Measurements from ENCODE around the gene SCYL1. TPM values are rescaled to one million over a fixed set of nuclear protein-coding genes. Genes with fewer than 3 reads are reported as not detected.

Gene SCYL1
- total RNA-seq, 2 donors from 2014 or later: 62.9 to 67.4 TPM

GRCh38 chr11:65559535-65559934 lies 34.7 kb downstream of the SCYL1 start:
- Mint-ChIP-seq H3K27ac (no peak overlapping the region), H3K4me3 (peak overlapping the region; percentile 59), H3K36me3 (ENCODE audit: low read depth) (no peaks in the 10 kb centered on the region), H3K27me3 (ENCODE audit: insufficient read depth) (peaks cover 51% of the 10 kb centered on the region), H3K4me1 (peaks cover 16% of the 10 kb centered on the region), H3K9me3 (no peaks in the 10 kb centered on the region)
- Histone ChIP-seq H3K36me3 (ENCODE audit: control insufficient read depth, insufficient read depth, low read length) (no peaks in the 10 kb centered on the region), H3K27ac (ENCODE audit: low read depth, low read length) (no peak overlapping the region), H3K4me1 (ENCODE audit: control insufficient read depth, insufficient read depth, low read length) (peaks cover 14% of the 10 kb centered on the region), H3K9ac (ENCODE audit: extremely low read depth, low read length, poor library complexity, severe bottlenecking) (no peak overlapping the region), H3K27me3 (ENCODE audit: control insufficient read depth, insufficient read depth, low read length, poor library complexity, severe bottlenecking) (peaks cover 9% of the 10 kb centered on the region), H3K4me3 (ENCODE audit: low read length) (no peak overlapping the region), H3K9me3 (ENCODE audit: control insufficient read depth, low read length) (no peaks in the 10 kb centered on the region)
- TF ChIP-seq CTCF (conservative IDR thresholded peaks at IDR 0.05): no peak
- 79 to 84% methylated on average over 4 to 5 of the region's 5 CpGs for WGBS, 2 experiments (ENCODE audit: insufficient coverage in 1 of 2, insufficient read length in 1 of 2)
- no peak for DNase-seq

- WGBS, 2 experiments (ENCODE audit: insufficient coverage in 1 of 2, insufficient read length in 1 of 2): 63 to 73% methylated on average over 2 to 5 of the region's 5 CpGs
- Mint-ChIP-seq H3K9me3 (no peaks in the 10 kb centered on the region), H3K27ac (peak overlapping the region; percentile 69), H3K36me3 (ENCODE audit: low read depth) (no peaks in the 10 kb centered on the region), H3K4me3 (no peak overlapping the region), H3K4me1 (peaks cover 16% of the 10 kb centered on the region), H3K27me3 (ENCODE audit: insufficient read depth) (peaks cover 45% of the 10 kb centered on the region)
- TF ChIP-seq CTCF (conservative IDR thresholded peaks at IDR 0.05): no peak
- H3K4me1 ChIP-seq (ENCODE audit: control insufficient read depth, insufficient read depth, low read length): peaks cover 14% of the 10 kb centered on the region
- no peaks in the 10 kb centered on the region for H3K36me3 ChIP-seq (ENCODE audit: control insufficient read depth, insufficient read depth, low read length)
- H3K9me3 ChIP-seq (ENCODE audit: control insufficient read depth, low read length): no peaks in the 10 kb centered on the region
- H3K4me3 ChIP-seq (ENCODE audit: low read length): no peak overlapping the region
- no peak overlapping the region for H3K9ac ChIP-seq (ENCODE audit: extremely low read depth, low read length, poor library complexity, severe bottlenecking)
- peak; percentile 74 for DNase-seq
- peaks cover 5% of the 10 kb centered on the region for H3K27me3 ChIP-seq (ENCODE audit: control insufficient read depth, insufficient read depth, low read length, poor library complexity, severe bottlenecking)
- H3K27ac ChIP-seq (ENCODE audit: low read depth, low read length): no peak overlapping the region
Observed at GRCh38 chr11:65559951-65560537, 35.2 kb downstream of the SCYL1 start.

GRCh38 chr11:65560555-65561418 lies 35.9 kb downstream of the SCYL1 start:
- TF ChIP-seq CTCF (conservative IDR thresholded peaks at IDR 0.05): no peak
- Histone ChIP-seq H3K9ac (ENCODE audit: extremely low read depth, low read length, poor library complexity, severe bottlenecking) (no peak overlapping the region), H3K27ac (ENCODE audit: low read depth, low read length) (no peak overlapping the region), H3K36me3 (ENCODE audit: control insufficient read depth, insufficient read depth, low read length) (no peaks in the 10 kb centered on the region), H3K9me3 (ENCODE audit: control insufficient read depth, low read length) (no peaks in the 10 kb centered on the region), H3K4me1 (ENCODE audit: control insufficient read depth, insufficient read depth, low read length) (peaks cover 14% of the 10 kb centered on the region), H3K27me3 (ENCODE audit: control insufficient read depth, insufficient read depth, low read length, poor library complexity, severe bottlenecking) (no peaks in the 10 kb centered on the region), H3K4me3 (ENCODE audit: low read length) (no peak overlapping the region)
- Mint-ChIP-seq H3K36me3 (ENCODE audit: low read depth) (no peaks in the 10 kb centered on the region), H3K4me1 (peaks cover 16% of the 10 kb centered on the region), H3K27me3 (ENCODE audit: insufficient read depth) (peaks cover 39% of the 10 kb centered on the region), H3K9me3 (no peaks in the 10 kb centered on the region), H3K4me3 (no peak overlapping the region), H3K27ac (peak overlapping the region; percentile 69)
- WGBS, 2 experiments (ENCODE audit: insufficient coverage in 1 of 2, insufficient read length in 1 of 2): 29 to 30% methylated on average over 15 of the region's 15 CpGs
- DNase-seq: peak; percentile 88
